ENCODE measurements around the gene NT5C1B.

DNA sequence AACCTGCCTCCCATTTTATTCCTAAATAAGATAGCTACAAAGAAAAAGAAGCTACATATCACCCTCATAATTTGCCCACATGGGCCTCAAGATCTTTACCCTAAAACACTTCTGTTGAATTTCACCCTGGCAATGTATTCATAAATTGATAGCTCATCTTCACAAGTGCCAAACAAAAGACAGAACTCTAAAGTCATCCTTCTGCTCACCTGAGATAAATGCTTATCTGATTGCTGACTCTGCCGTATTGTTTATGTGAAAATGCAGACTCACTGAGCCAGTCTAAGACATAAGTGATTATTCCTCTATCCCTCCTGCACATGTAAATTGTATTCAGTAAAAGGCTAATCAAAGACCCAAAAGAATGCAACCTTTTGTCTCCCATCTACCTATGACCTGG is 30.9 kb downstream of the NT5C1B start:
- no peak for TF ChIP-seq POLR2AphosphoS5 (IDR thresholded peaks at IDR 0.05; ENCODE audit: low read depth)
- TF ChIP-seq, protein P1, sequence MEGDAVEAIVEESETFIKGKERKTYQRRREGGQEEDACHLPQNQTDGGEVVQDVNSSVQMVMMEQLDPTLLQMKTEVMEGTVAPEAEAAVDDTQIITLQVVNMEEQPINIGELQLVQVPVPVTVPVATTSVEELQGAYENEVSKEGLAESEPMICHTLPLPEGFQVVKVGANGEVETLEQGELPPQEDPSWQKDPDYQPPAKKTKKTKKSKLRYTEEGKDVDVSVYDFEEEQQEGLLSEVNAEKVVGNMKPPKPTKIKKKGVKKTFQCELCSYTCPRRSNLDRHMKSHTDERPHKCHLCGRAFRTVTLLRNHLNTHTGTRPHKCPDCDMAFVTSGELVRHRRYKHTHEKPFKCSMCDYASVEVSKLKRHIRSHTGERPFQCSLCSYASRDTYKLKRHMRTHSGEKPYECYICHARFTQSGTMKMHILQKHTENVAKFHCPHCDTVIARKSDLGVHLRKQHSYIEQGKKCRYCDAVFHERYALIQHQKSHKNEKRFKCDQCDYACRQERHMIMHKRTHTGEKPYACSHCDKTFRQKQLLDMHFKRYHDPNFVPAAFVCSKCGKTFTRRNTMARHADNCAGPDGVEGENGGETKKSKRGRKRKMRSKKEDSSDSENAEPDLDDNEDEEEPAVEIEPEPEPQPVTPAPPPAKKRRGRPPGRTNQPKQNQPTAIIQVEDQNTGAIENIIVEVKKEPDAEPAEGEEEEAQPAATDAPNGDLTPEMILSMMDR (IDR thresholded peaks at IDR 0.05; ENCODE audit: insufficient read depth, low read length), result no peak
- TF ChIP-seq, protein P2, sequence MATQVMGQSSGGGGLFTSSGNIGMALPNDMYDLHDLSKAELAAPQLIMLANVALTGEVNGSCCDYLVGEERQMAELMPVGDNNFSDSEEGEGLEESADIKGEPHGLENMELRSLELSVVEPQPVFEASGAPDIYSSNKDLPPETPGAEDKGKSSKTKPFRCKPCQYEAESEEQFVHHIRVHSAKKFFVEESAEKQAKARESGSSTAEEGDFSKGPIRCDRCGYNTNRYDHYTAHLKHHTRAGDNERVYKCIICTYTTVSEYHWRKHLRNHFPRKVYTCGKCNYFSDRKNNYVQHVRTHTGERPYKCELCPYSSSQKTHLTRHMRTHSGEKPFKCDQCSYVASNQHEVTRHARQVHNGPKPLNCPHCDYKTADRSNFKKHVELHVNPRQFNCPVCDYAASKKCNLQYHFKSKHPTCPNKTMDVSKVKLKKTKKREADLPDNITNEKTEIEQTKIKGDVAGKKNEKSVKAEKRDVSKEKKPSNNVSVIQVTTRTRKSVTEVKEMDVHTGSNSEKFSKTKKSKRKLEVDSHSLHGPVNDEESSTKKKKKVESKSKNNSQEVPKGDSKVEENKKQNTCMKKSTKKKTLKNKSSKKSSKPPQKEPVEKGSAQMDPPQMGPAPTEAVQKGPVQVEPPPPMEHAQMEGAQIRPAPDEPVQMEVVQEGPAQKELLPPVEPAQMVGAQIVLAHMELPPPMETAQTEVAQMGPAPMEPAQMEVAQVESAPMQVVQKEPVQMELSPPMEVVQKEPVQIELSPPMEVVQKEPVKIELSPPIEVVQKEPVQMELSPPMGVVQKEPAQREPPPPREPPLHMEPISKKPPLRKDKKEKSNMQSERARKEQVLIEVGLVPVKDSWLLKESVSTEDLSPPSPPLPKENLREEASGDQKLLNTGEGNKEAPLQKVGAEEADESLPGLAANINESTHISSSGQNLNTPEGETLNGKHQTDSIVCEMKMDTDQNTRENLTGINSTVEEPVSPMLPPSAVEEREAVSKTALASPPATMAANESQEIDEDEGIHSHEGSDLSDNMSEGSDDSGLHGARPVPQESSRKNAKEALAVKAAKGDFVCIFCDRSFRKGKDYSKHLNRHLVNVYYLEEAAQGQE (IDR thresholded peaks at IDR 0.05; ENCODE audit: insufficient replicate concordance, low read depth), result no peak
